ENCODE results near the gene EIF5.

The EIF5 gene

GRCh38 chr14:103333754-103334643 lies at the start of gene EIF5:
EIF5 (plus strand) TSS chr14:103334237; CDS start chr14:103335861, 1,624 bp downstream.
- peak; percentile 99 to 100 (median 99) for DNase-seq

GRCh38 chr14:103284574-103285467 lies 49.2 kb upstream of the EIF5 start:
- DNase-seq: no peak

- peak in 1 of 3 experiments; percentile 15 for DNase-seq
These were observed 47.6 kb upstream of the EIF5 start for GRCh38 chr14:103286460-103286859.

- no peak for DNase-seq
These were observed 46.8 kb upstream of the EIF5 start for GRCh38 chr14:103286968-103287850.

- no peak for DNase-seq
These were observed 45.8 kb upstream of the EIF5 start for GRCh38 chr14:103288076-103288766.

- DNase-seq: no peak
These were observed 44.0 kb upstream of the EIF5 start for GRCh38 chr14:103290056-103290455.

- no peak for DNase-seq
These were observed 43.5 kb upstream of the EIF5 start for GRCh38 chr14:103290494-103290893.

- DNase-seq: no peak
These were observed 43.1 kb upstream of the EIF5 start for GRCh38 chr14:103290961-103291360.

GRCh38 chr14:103292426-103293374 lies 41.3 kb upstream of the EIF5 start:
- peak; percentile 64 to 84 (median 82) for DNase-seq

GRCh38 chr14:103293465-103293864 lies 40.6 kb upstream of the EIF5 start:
- no peak for DNase-seq

GRCh38 chr14:103294091-103294490 lies 39.9 kb upstream of the EIF5 start:
- DNase-seq: no peak

GRCh38 chr14:103296007-103296406 lies 38.0 kb upstream of the EIF5 start:
- DNase-seq: no peak

- DNase-seq: no peak
These were observed 37.0 kb upstream of the EIF5 start for GRCh38 chr14:103296987-103297386.

GRCh38 chr14:103298620-103299019 lies 35.4 kb upstream of the EIF5 start:
- DNase-seq: peak in 1 of 3 experiments; percentile 9

GRCh38 chr14:103301512-103302354 lies 32.3 kb upstream of the EIF5 start:
- no peak for DNase-seq

- no peak for DNase-seq
These were observed 31.1 kb upstream of the EIF5 start for GRCh38 chr14:103302966-103303365.

GRCh38 chr14:103304706-103305105 lies 29.3 kb upstream of the EIF5 start:
- DNase-seq: no peak

- DNase-seq: no peak
These were observed 25.1 kb upstream of the EIF5 start for GRCh38 chr14:103308717-103309616.
